ENCODE data around the gene PTPRR. TPM values are rescaled to one million over a fixed set of nuclear protein-coding genes. Genes with fewer than 3 reads are reported as not detected.
"Not testable (repeated sequence)": the region's sequence is repeated elsewhere in the genome, so short reads cannot be mapped to it uniquely, and the experiment has no call there.

Gene PTPRR
- total RNA-seq, 1 donor from 2014 or later, result 0.33 TPM

- Mint-ChIP-seq H3K36me3 (ENCODE audit: low read depth, unreplicated experiment) (no peaks in the 10 kb centered on the region), H3K4me3 (ENCODE audit: unreplicated experiment) (no peak overlapping the region), H3K27me3 (ENCODE audit: unreplicated experiment) (peaks cover 2% of the 10 kb centered on the region), H3K9me3 (ENCODE audit: unreplicated experiment) (no peaks in the 10 kb centered on the region), H3K4me1 (ENCODE audit: unreplicated experiment) (no peaks in the 10 kb centered on the region), H3K27ac (ENCODE audit: unreplicated experiment) (no peak overlapping the region)
- DNase-seq (ENCODE audit: low spot score), result no peak
- no peak for TF ChIP-seq CTCF (IDR thresholded peaks at IDR 0.05; ENCODE audit: unreplicated experiment)
Observed at GRCh38 chr12:70809887-70810286, 110.7 kb downstream of the PTPRR start.

GRCh38 chr12:70807993-70808392 is 112.5 kb downstream of the PTPRR start:
- not testable (repeated sequence) for H3K27me3 Mint-ChIP-seq (ENCODE audit: unreplicated experiment); H3K9me3 Mint-ChIP-seq (ENCODE audit: unreplicated experiment); DNase-seq (ENCODE audit: low spot score); H3K27ac Mint-ChIP-seq (ENCODE audit: unreplicated experiment); H3K4me3 Mint-ChIP-seq (ENCODE audit: unreplicated experiment); H3K4me1 Mint-ChIP-seq (ENCODE audit: unreplicated experiment); H3K36me3 Mint-ChIP-seq (ENCODE audit: low read depth, unreplicated experiment)

GRCh38 chr12:70806827-70807226 is 113.7 kb downstream of the PTPRR start:
- Mint-ChIP-seq H3K36me3 (ENCODE audit: low read depth, unreplicated experiment) (no peaks in the 10 kb centered on the region), H3K27me3 (ENCODE audit: unreplicated experiment) (peaks cover 2% of the 10 kb centered on the region), H3K9me3 (ENCODE audit: unreplicated experiment) (no peaks in the 10 kb centered on the region), H3K4me1 (ENCODE audit: unreplicated experiment) (no peaks in the 10 kb centered on the region), H3K27ac (ENCODE audit: unreplicated experiment) (no peak overlapping the region), H3K4me3 (ENCODE audit: unreplicated experiment) (no peak overlapping the region)
- DNase-seq (ENCODE audit: low spot score), result no peak
- no peak for TF ChIP-seq CTCF (IDR thresholded peaks at IDR 0.05; ENCODE audit: unreplicated experiment)

GRCh38 chr12:70806043-70806442 is 114.5 kb downstream of the PTPRR start:
- Mint-ChIP-seq H3K36me3 (ENCODE audit: low read depth, unreplicated experiment) (no peaks in the 10 kb centered on the region), H3K4me1 (ENCODE audit: unreplicated experiment) (no peaks in the 10 kb centered on the region), H3K27ac (ENCODE audit: unreplicated experiment) (no peak overlapping the region), H3K4me3 (ENCODE audit: unreplicated experiment) (no peak overlapping the region), H3K9me3 (ENCODE audit: unreplicated experiment) (no peaks in the 10 kb centered on the region), H3K27me3 (ENCODE audit: unreplicated experiment) (peaks cover 2% of the 10 kb centered on the region)
- DNase-seq (ENCODE audit: low spot score), result no peak
- no peak for TF ChIP-seq CTCF (IDR thresholded peaks at IDR 0.05; ENCODE audit: unreplicated experiment)

- Mint-ChIP-seq H3K27ac (ENCODE audit: unreplicated experiment) (no peak overlapping the region), H3K4me3 (ENCODE audit: unreplicated experiment) (no peak overlapping the region)
Observed at GRCh38 chr12:70798016-70798783, 122.3 kb downstream of the PTPRR start.

More at GRCh38 chr12:70798016-70798783, 122.3 kb downstream of the PTPRR start:
- no peak for TF ChIP-seq CTCF (IDR thresholded peaks at IDR 0.05; ENCODE audit: unreplicated experiment)
- Mint-ChIP-seq H3K27me3 (ENCODE audit: unreplicated experiment) (no peaks in the 10 kb centered on the region), H3K36me3 (ENCODE audit: low read depth, unreplicated experiment) (no peaks in the 10 kb centered on the region), H3K4me1 (ENCODE audit: unreplicated experiment) (no peaks in the 10 kb centered on the region), H3K9me3 (ENCODE audit: unreplicated experiment) (no peaks in the 10 kb centered on the region)
- DNase-seq (ENCODE audit: low spot score), result no peak

Data from endothelial cell (in vitro differentiated cells).